Ecto neural progenitor cell (in vitro differentiated cells): ENCODE data around the gene TST.

ENCODE experiments used
- DNase-seq: peaks from one replicate; pipeline ENCODE4 v3.0.0-alpha.2; 2018; ENCODE audit warnings: low spot score

The TST gene

GRCh38 chr22:36982136-36982535, 37.1 kb downstream of the TST start:
- DNase-seq, result no peak

GRCh38 chr22:36981247-36981775, 37.9 kb downstream of the TST start:
- DNase-seq, result no peak

GRCh38 chr22:36979016-36979910, 40.0 kb downstream of the TST start:
- no peak for DNase-seq

- DNase-seq, result peak; percentile 91
Measured at GRCh38 chr22:36977947-36978660, 41.1 kb downstream of the TST start.

- peak; percentile 75 for DNase-seq
Measured at GRCh38 chr22:36977401-36977861, 41.8 kb downstream of the TST start.

- no peak for DNase-seq
Measured at GRCh38 chr22:36976606-36977005, 42.6 kb downstream of the TST start.

- DNase-seq, result no peak
Measured at GRCh38 chr22:36971341-36972125, 47.7 kb downstream of the TST start.

GRCh38 chr22:36968249-36968964, 50.8 kb downstream of the TST start:
- DNase-seq, result no peak

- DNase-seq, result no peak
Measured at GRCh38 chr22:36966851-36967540, 52.3 kb downstream of the TST start.

- DNase-seq, result no peak
Measured at GRCh38 chr22:36965696-36966095, 53.6 kb downstream of the TST start.

GRCh38 chr22:36964106-36964505, 55.1 kb downstream of the TST start:
- DNase-seq, result no peak

GRCh38 chr22:36963302-36963701, 55.9 kb downstream of the TST start:
- DNase-seq, result no peak

GRCh38 chr22:36961626-36962025, 57.6 kb downstream of the TST start:
- DNase-seq, result no peak
